Activated naive CD4-positive, alpha-beta T cell treated with anti-CD3 and anti-CD28 coated beads, Interleukin-2, amount 10 ng/mL, durations not matched to agents 5 hours and 36 hours (primary cell): ENCODE results near the gene SLC38A4. TPM values are rescaled to one million over a fixed set of nuclear protein-coding genes. Genes with fewer than 3 reads are reported as not detected.

Experiments used
- total RNA-seq, 2 experiments: library from RNA; stranded (reverse); gene quantifications; one replicate each; pipeline ENCODE4 v1.2.3, GENCODE V29; 2021

SLC38A4 gene, protein sequence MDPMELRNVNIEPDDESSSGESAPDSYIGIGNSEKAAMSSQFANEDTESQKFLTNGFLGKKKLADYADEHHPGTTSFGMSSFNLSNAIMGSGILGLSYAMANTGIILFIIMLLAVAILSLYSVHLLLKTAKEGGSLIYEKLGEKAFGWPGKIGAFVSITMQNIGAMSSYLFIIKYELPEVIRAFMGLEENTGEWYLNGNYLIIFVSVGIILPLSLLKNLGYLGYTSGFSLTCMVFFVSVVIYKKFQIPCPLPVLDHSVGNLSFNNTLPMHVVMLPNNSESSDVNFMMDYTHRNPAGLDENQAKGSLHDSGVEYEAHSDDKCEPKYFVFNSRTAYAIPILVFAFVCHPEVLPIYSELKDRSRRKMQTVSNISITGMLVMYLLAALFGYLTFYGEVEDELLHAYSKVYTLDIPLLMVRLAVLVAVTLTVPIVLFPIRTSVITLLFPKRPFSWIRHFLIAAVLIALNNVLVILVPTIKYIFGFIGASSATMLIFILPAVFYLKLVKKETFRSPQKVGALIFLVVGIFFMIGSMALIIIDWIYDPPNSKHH
- not detected for total RNA-seq

DNA sequence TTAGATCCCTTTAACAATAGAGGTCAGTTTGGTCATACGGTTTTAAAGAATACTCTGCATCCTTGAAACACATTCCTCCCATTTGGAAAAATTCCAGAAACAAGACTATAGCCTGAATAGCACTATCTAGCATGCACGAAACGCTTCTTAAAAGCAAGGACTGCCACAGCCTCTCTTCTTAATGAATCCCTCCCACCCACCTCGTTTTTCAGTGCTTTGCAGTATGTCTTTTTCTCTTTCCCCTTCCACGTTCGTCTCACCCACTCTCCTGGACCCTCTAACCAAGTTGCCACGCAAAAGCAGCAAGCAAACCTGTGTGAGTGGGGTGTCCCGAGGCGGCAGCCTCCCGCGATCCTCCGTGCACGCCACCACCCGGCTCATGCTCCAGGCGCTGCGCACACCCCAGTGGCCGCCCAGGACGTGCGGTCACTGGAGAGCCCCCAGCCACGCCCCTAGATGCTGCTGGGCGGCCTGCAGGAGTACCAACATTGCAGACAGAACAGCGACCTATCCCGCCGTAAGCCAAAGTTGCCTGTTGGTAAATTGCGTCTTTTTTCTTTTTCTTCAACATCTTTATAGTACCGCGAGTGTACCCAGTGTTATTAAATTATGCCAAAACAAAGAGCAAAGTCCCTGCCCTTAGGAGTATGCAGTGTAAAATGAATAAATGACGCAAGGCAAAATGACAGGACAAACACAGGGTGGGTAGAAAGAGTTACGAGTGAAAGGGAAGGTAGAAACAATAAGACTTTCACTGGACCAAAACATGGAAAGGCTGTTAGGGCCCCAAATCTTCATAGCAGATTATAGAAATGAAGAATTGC is at the start of gene SLC38A4:
TSS of gene SLC38A4 (minus strand) at position 407 of the 824 bp plus-strand sequence. CDS start 32,926 bp downstream, outside the sequence.

